ENCODE measurements around the gene SLC35B1.
"Not testable (repeated sequence)": the region's sequence is repeated elsewhere in the genome, so short reads cannot be mapped to it uniquely, and the experiment has no call there.

Gene SLC35B1

GRCh38 chr17:49696233-49696761 is 11.5 kb downstream of the SLC35B1 start:
- no peak for DNase-seq

GRCh38 chr17:49695698-49696232 is 12.0 kb downstream of the SLC35B1 start:
- no peak for DNase-seq

GRCh38 chr17:49694847-49695697 is 12.7 kb downstream of the SLC35B1 start:
- DNase-seq, result peak; percentile 31

GRCh38 chr17:49692751-49693150 is 15.0 kb downstream of the SLC35B1 start:
- no peak for DNase-seq

- no peak for DNase-seq
These were observed 16.0 kb downstream of the SLC35B1 start for GRCh38 chr17:49691677-49692191.

- no peak for DNase-seq
These were observed 16.6 kb downstream of the SLC35B1 start for GRCh38 chr17:49691086-49691676.

- peak; percentile 9 for DNase-seq
These were observed 17.5 kb downstream of the SLC35B1 start for GRCh38 chr17:49690256-49690655.

GRCh38 chr17:49688848-49689247 is 18.9 kb downstream of the SLC35B1 start:
- DNase-seq, result no peak

- DNase-seq, result no peak
These were observed 19.8 kb downstream of the SLC35B1 start for GRCh38 chr17:49687878-49688491.

GRCh38 chr17:49681106-49681979 is 26.4 kb downstream of the SLC35B1 start:
- DNase-seq, result peak; percentile 53

- DNase-seq, result peak; percentile 90
These were observed 27.4 kb downstream of the SLC35B1 start for GRCh38 chr17:49680314-49680713.

GRCh38 chr17:49677933-49678847 is 29.6 kb downstream of the SLC35B1 start, which contains the start of gene SPOP:
Gene SPOP, minus strand, starts transcription at chr17:49678097. Its CDS starts 55,287 bp downstream, at chr17:49622810.
- DNase-seq, result peak; percentile 98

GRCh38 chr17:49677134-49677932 is 30.4 kb downstream of the SLC35B1 start:
- DNase-seq, result peak; percentile 90

- no peak for DNase-seq
These were observed 31.4 kb downstream of the SLC35B1 start for GRCh38 chr17:49676276-49676868.

- no peak for DNase-seq
These were observed 33.3 kb downstream of the SLC35B1 start for GRCh38 chr17:49674507-49674906.

- not testable (repeated sequence) for DNase-seq
These were observed 34.1 kb downstream of the SLC35B1 start for GRCh38 chr17:49673679-49674078.

- DNase-seq, result no peak
These were observed 37.1 kb downstream of the SLC35B1 start for GRCh38 chr17:49670641-49671040.

- no peak for DNase-seq
These were observed 37.8 kb downstream of the SLC35B1 start for GRCh38 chr17:49670002-49670401.

- no peak for DNase-seq
These were observed 39.9 kb downstream of the SLC35B1 start for GRCh38 chr17:49667854-49668253.

Measured in NCI-H2171 (cell line).